IMR-90 (cell line): ENCODE results near the gene CES2. TPM values are rescaled to one million over a fixed set of nuclear protein-coding genes. Genes with fewer than 3 reads are reported as not detected.

ENCODE experiments used
- ATAC-seq: fragments of 200-7000 bp; cut with Tn5 transposase; 2 replicates; pipeline ENCODE4 v1.9.1; 2020; ENCODE audit warnings: low read depth, mild to moderate bottlenecking, moderate library complexity
- BruUV-seq: library from RNA; stranded (reverse); fragments of 400-500 nt; replicated peaks from 2 replicates; lab custom pipeline; 2021; lab: Mats Ljungman, UMichigan
- CTCF ChIA-PET: fragments of 300-600 bp; formaldehyde crosslinking; extraction: SDS; loops from one replicate; lab custom pipeline; 2021; ENCODE audit warnings: antibody characterized with exemption; lab: Yijun Ruan, JAX
- POLR2A ChIA-PET: fragments of 300-600 bp; sonication (Branson Sonifier 250); formaldehyde crosslinking; loops from one replicate; lab custom pipeline; 2022; ENCODE audit warnings: antibody characterized with exemption; ENCODE audit not compliant: unreplicated experiment; lab: Charles Lee
- DNase-seq: peaks from one replicate; pipeline ENCODE4 v3.0.0; 2013
- H2AFZ ChIP-seq: replicated peaks from 2 replicates; pipeline ENCODE3; 2013; ENCODE audit warnings: low read length, mild to moderate bottlenecking; ENCODE audit not compliant: poor library complexity
- H2AK5ac ChIP-seq: 2 replicates; pipeline ENCODE4 v1.6.1; 2013; ENCODE audit warnings: low read depth, low read length, inconsistent platforms
- H2AK9ac ChIP-seq: replicated peaks from 2 replicates; pipeline ENCODE3; 2013; ENCODE audit warnings: mild to moderate bottlenecking, low read depth, low read length, moderate library complexity; ENCODE audit not compliant: poor library complexity
- H2BK120ac ChIP-seq: 2 replicates; pipeline ENCODE4 v1.6.1; 2013; ENCODE audit warnings: low read depth, low read length, inconsistent platforms
- H2BK15ac ChIP-seq: 3 replicates; pipeline ENCODE4 v1.6.1; 2013; ENCODE audit warnings: low read depth, low read length, inconsistent platforms
- H2BK20ac ChIP-seq: 2 replicates; pipeline ENCODE4 v1.6.1; 2013; ENCODE audit warnings: low read depth, mild to moderate bottlenecking, inconsistent platforms, low read length, moderate library complexity
- H2BK5ac ChIP-seq: 2 replicates; pipeline ENCODE4 v1.6.1; 2013; ENCODE audit warnings: mild to moderate bottlenecking, low read depth, low read length, inconsistent platforms; ENCODE audit not compliant: poor library complexity, severe bottlenecking
- H3K14ac ChIP-seq: replicated peaks from 2 replicates; pipeline ENCODE4 v1.6.1; 2013; ENCODE audit warnings: low read depth, low read length, inconsistent platforms
- H3K18ac ChIP-seq: 2 replicates; pipeline ENCODE4 v1.6.1; 2013; ENCODE audit warnings: low read depth, low read length, control low read depth
- H3K23ac ChIP-seq: 2 replicates; pipeline ENCODE4 v1.6.1; 2013; ENCODE audit warnings: low read depth, low read length, inconsistent platforms
- H3K27ac ChIP-seq: 2 replicates; pipeline ENCODE4 v1.5.1; 2013; ENCODE audit warnings: mild to moderate bottlenecking, control low read depth, low read length; ENCODE audit not compliant: insufficient read depth
- H3K27me3 ChIP-seq: 2 replicates; pipeline ENCODE4 v1.6.1; 2013; ENCODE audit warnings: low read length; ENCODE audit not compliant: control insufficient read depth, insufficient read depth
- H3K36me3 ChIP-seq: 2 replicates; pipeline ENCODE4 v1.6.1; 2013; ENCODE audit warnings: low read length, mixed read lengths; ENCODE audit not compliant: control insufficient read depth, insufficient read depth
- H3K4ac ChIP-seq: 2 replicates; pipeline ENCODE4 v1.6.1; 2013; ENCODE audit warnings: low read depth, low read length, inconsistent platforms
- H3K4me1 ChIP-seq: 2 replicates; pipeline ENCODE4 v1.6.1; 2013; ENCODE audit warnings: low read length, mixed read lengths; ENCODE audit not compliant: control insufficient read depth, insufficient read depth
- H3K4me2 ChIP-seq: 2 replicates; pipeline ENCODE4 v1.6.1; 2013; ENCODE audit warnings: low read depth, mild to moderate bottlenecking, control low read depth, low read length, moderate library complexity
- H3K4me3 ChIP-seq: 2 replicates; pipeline ENCODE4 v1.5.1; 2013; ENCODE audit warnings: low read depth, mild to moderate bottlenecking, control low read depth, low read length, moderate library complexity; ENCODE audit not compliant: insufficient read depth
- H3K56ac ChIP-seq: 2 replicates; pipeline ENCODE4 v1.6.1; 2013; ENCODE audit warnings: low read length, inconsistent platforms; ENCODE audit not compliant: insufficient read depth; ENCODE audit errors: extremely low read depth
- H3K79me1 ChIP-seq, 2 experiments: 2 replicates each; pipeline ENCODE4 v1.6.1; 2013; ENCODE audit warnings: low read length in 2 of 2, inconsistent platforms in 1 of 2, low read depth in 1 of 2
- H3K9ac ChIP-seq: 2 replicates; pipeline ENCODE4 v1.6.1; 2013; ENCODE audit warnings: low read depth, low read length, control low read depth
- H3K9me1 ChIP-seq: 2 replicates; pipeline ENCODE4 v1.6.1; 2013; ENCODE audit warnings: low read length, inconsistent platforms; ENCODE audit not compliant: insufficient read depth
- H3K9me3 ChIP-seq: 2 replicates; pipeline ENCODE4 v1.6.1; 2013; ENCODE audit warnings: low read length; ENCODE audit not compliant: control insufficient read depth, insufficient read depth
- H4K20me1 ChIP-seq: 2 replicates; pipeline ENCODE4 v1.6.1; 2013; ENCODE audit warnings: low read length, inconsistent platforms; ENCODE audit not compliant: insufficient read depth
- H4K5ac ChIP-seq: 2 replicates; pipeline ENCODE4 v1.6.1; 2013; ENCODE audit warnings: mild to moderate bottlenecking, low read depth, low read length, control low read depth
- H4K8ac ChIP-seq, 2 experiments: 2 replicates each; pipeline ENCODE4 v1.6.1; 2013; ENCODE audit warnings: low read depth in 2 of 2, low read length in 2 of 2, control low read depth in 1 of 2, inconsistent platforms in 1 of 2
- H4K91ac ChIP-seq: 2 replicates; pipeline ENCODE4 v1.6.1; 2013; ENCODE audit warnings: low read depth, low read length, inconsistent platforms; ENCODE audit not compliant: insufficient read depth
- BHLHE40 ChIP-seq: fragments of 150-350 bp; IDR thresholded peaks from 2 replicates; pipeline ENCODE4 v1.6.1; 2016; ENCODE audit warnings: mild to moderate bottlenecking, low read depth, low read length
- CEBPB ChIP-seq: IDR thresholded peaks from 2 replicates; pipeline ENCODE4 v1.6.1; 2012; ENCODE audit warnings: low read depth, low read length, improper control_type of control experiment
- ELK1 ChIP-seq: fragments of 150-350 bp; IDR thresholded peaks from 2 replicates; pipeline ENCODE4 v1.6.1; 2016; ENCODE audit warnings: low read depth, mild to moderate bottlenecking, low read length, moderate library complexity, borderline replicate concordance
- FOS ChIP-seq: fragments of 150-350 bp; IDR thresholded peaks from 2 replicates; pipeline ENCODE4 v1.6.1; 2016; ENCODE audit warnings: low read depth, low read length
- MAFK ChIP-seq: IDR thresholded peaks from 2 replicates; pipeline ENCODE4 v1.6.1; 2012; ENCODE audit warnings: low read depth, low read length, improper control_type of control experiment
- MXI1 ChIP-seq: IDR thresholded peaks from 2 replicates; pipeline ENCODE4 v1.6.1; 2012; ENCODE audit warnings: low read depth, mild to moderate bottlenecking, low read length, moderate library complexity, borderline replicate concordance
- NFE2L2 ChIP-seq: fragments of 150-350 bp; IDR thresholded peaks from 2 replicates; pipeline ENCODE4 v1.6.1; 2016; ENCODE audit warnings: low read depth, mild to moderate bottlenecking, low read length
- POLR2A ChIP-seq: IDR thresholded peaks from 2 replicates; pipeline ENCODE4 v1.6.1; 2012; ENCODE audit warnings: mild to moderate bottlenecking, low read depth, low read length
- RAD21 ChIP-seq: IDR thresholded peaks from 2 replicates; pipeline ENCODE4 v1.6.1; 2012; ENCODE audit warnings: low read length, improper control_type of control experiment
- RCOR1 ChIP-seq: IDR thresholded peaks from 2 replicates; pipeline ENCODE4 v1.6.1; 2012; ENCODE audit warnings: mild to moderate bottlenecking, low read length, improper control_type of control experiment; ENCODE audit not compliant: insufficient replicate concordance
- RFX5 ChIP-seq: IDR thresholded peaks from 2 replicates; pipeline ENCODE4 v1.8.0; 2012; ENCODE audit warnings: low read depth, mild to moderate bottlenecking, low read length, moderate library complexity
- SMC3 ChIP-seq: fragments of 150-350 bp; IDR thresholded peaks from 2 replicates; pipeline ENCODE4 v1.6.1; 2016; ENCODE audit warnings: low read depth, mild to moderate bottlenecking, antibody characterized with exemption, low read length, moderate library complexity
- WGBS, 2 experiments: methylation state at CpG; one replicate each; pipeline versions ENCODE4 v1.1.5 to v1.1.7; 2013; ENCODE audit warnings: missing lambda C conversion rate in 2 of 2; ENCODE audit not compliant: insufficient read length in 1 of 2; ENCODE audit errors: extremely low coverage in 2 of 2; 5-methylcytosine and 5-hydroxymethylcytosine counted together
- dilution Hi-C: fragments of 300-500 bp; cut with HindIII; formaldehyde crosslinking; loops from one replicate; pipeline ENCODE4 v1.14.3; 2018; ENCODE audit warnings: low sequenced_read_pairs; ENCODE audit not compliant: unreplicated experiment
- in situ Hi-C: fragments of 300-500 bp; cut with MboI; formaldehyde crosslinking; loops from 3 replicates; pipeline ENCODE4 v1.14.3; 2019; ENCODE audit warnings: low sequenced_read_pairs, inconsistent platforms, mixed read lengths
- intact Hi-C: fragments of 100-400 bp; cut with micrococcal nuclease; formaldehyde crosslinking; loops from 2 replicates; pipeline ENCODE4 v1.10.0; 2022
- polyA plus RNA-seq, 3 experiments: library from polyadenylated mRNA; depleted of rRNA; stranded (reverse); fragments of >200 nt; gene quantifications; 2 replicates each; pipeline ENCODE4 v1.2.3, GENCODE V29; 2012; ENCODE audit warnings: low replicate concordance in 1 of 3
- total RNA-seq: library from RNA; depleted of rRNA; stranded (reverse); fragments of >200 nt; gene quantifications from 2 replicates; pipeline ENCODE4 v1.2.3, GENCODE V29; 2012
- TF ChIP-seq, protein P1 (sequence below): fragments of 150-350 bp; IDR thresholded peaks from 2 replicates; pipeline ENCODE4 v1.6.1; 2017; ENCODE audit warnings: mild to moderate bottlenecking, antibody characterized with exemption, low read length, low read depth
- TF ChIP-seq, protein P2 (sequence below): conservative IDR thresholded peaks from 2 replicates; pipeline ENCODE4 v1.5.1; 2012; ENCODE audit warnings: mild to moderate bottlenecking, low read depth, low read length, improper control_type of control experiment

Gene CES2
- total and polyA plus RNA-seq, 2 of the 4 experiments (the other 2 are of a cell fraction) = 15.1 to 23.2 TPM

DNA sequence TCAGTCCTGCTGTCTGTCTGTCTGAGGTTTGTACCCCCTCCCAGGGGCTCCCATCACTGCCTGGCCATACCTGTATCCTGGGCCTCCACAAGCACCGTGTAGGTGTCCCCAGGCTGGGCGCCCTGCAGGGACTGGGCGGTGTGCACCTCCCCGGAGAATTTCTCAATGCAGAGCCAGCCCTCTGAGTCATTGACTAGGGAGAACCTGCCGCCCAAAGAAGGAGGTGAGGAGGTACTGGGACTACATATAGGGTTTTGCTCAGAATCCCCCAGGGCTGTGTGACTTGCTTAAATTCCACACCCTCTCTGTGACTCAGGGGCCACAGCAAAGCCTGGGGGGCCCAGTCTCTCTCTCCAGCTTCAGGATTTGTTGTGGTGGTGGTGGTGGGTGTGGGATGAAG lies 24.2 kb upstream of the CES2 start (continued):
- TF ChIP-seq CEBPB (no peak), RAD21 (no peak), POLR2A (no peak), BHLHE40 (no peak)

- Histone ChIP-seq H3K23ac (no peak overlapping the region), H3K4me2 (no peak overlapping the region), H3K27ac (no peak overlapping the region), H4K20me1 (no peaks in the 10 kb centered on the region), H4K5ac (no peak overlapping the region), H3K9me3 (no peaks in the 10 kb centered on the region), H3K36me3 (no peaks in the 10 kb centered on the region), H3K4me1 (no peaks in the 10 kb centered on the region), H2BK5ac (no peak overlapping the region), H4K91ac (no peak overlapping the region), H2BK120ac (no peak overlapping the region), H3K18ac (no peak overlapping the region), H3K14ac (no peak overlapping the region), H3K27me3 (peaks cover 25% of the 10 kb centered on the region), H4K8ac (no peak overlapping the region), H3K4ac (no peak overlapping the region), H3K56ac (no peak overlapping the region), H3K9me1 (no peaks in the 10 kb centered on the region), H3K79me1 (no peaks in the 10 kb centered on the region), H2BK15ac (no peak overlapping the region), H2AFZ (no peak overlapping the region), H2AK9ac (no peak overlapping the region), H2BK20ac (no peak overlapping the region), H3K4me3 (no peak overlapping the region), H2AK5ac (no peak overlapping the region), H3K9ac (no peak overlapping the region)
- ChIA-PET POLR2A (no interaction called here), CTCF (no interaction called here)
- intact Hi-C loops (no loop called here), dilution Hi-C loops (no loop called here), in situ Hi-C loops (no loop called here)
- DNase-seq (no peak), ATAC-seq (no peak)
- no peak for TF ChIP-seq SMC3
- no peak for TF ChIP-seq RFX5
- no peak for TF ChIP-seq NFE2L2
- TF ChIP-seq ELK1 = no peak
- TF ChIP-seq MAFK = no peak
- TF ChIP-seq CEBPB = no peak
- no peak for TF ChIP-seq RCOR1
- TF ChIP-seq, protein P1, sequence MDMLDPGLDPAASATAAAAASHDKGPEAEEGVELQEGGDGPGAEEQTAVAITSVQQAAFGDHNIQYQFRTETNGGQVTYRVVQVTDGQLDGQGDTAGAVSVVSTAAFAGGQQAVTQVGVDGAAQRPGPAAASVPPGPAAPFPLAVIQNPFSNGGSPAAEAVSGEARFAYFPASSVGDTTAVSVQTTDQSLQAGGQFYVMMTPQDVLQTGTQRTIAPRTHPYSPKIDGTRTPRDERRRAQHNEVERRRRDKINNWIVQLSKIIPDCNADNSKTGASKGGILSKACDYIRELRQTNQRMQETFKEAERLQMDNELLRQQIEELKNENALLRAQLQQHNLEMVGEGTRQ = no peak
- no peak for TF ChIP-seq FOS
- no peak for TF ChIP-seq POLR2A
- TF ChIP-seq MXI1 = no peak
- TF ChIP-seq, protein P2, sequence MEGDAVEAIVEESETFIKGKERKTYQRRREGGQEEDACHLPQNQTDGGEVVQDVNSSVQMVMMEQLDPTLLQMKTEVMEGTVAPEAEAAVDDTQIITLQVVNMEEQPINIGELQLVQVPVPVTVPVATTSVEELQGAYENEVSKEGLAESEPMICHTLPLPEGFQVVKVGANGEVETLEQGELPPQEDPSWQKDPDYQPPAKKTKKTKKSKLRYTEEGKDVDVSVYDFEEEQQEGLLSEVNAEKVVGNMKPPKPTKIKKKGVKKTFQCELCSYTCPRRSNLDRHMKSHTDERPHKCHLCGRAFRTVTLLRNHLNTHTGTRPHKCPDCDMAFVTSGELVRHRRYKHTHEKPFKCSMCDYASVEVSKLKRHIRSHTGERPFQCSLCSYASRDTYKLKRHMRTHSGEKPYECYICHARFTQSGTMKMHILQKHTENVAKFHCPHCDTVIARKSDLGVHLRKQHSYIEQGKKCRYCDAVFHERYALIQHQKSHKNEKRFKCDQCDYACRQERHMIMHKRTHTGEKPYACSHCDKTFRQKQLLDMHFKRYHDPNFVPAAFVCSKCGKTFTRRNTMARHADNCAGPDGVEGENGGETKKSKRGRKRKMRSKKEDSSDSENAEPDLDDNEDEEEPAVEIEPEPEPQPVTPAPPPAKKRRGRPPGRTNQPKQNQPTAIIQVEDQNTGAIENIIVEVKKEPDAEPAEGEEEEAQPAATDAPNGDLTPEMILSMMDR = no peak
- no TSS peak for BruUV-seq
- WGBS, 2 experiments = 75% methylated on average over 4 of the region's 8 CpGs; no CpG with 5 or more reads in 1 of the 2 experiments
These were observed 23.5 kb upstream of the CES2 start for GRCh38 chr16:66911801-66912200.
